ENCODE measurements around the gene RAB40C.
A peak's percentile ranks its signal among the peaks of the same experiment; 100 is the strongest.

RAB40C gene

DNA sequence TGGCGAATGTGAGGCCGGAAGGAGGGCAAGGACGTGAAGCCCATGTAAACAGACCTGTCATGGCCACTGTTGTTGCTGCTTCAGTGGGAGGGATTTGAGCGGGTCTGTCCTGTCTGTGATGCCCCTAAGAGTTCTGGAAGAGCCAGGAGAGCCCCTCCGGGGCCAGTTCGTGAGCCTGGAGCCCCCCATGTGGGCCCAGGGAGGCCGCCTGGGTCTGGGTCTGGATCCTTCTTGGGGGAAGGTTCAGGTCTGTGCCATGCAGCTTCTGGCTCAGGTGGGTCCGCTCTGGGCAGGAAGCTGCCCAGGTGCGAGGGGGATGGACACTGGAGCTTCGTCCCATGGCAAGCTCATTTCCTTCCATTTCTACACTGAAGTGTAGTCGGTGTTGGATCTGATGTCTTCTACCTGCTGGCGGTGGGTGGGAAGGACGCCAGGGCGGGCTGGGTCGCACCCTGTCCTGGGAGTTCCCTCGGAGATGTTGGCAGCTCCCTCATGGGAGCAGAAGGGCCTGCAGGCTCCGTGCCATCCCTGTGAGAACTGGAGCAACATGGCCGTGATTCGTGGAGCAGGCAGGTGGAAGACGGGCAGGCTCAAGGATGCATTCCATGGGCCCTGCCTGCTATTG, 29.7 kb downstream of the RAB40C start:
- DNase-seq: no peak

DNA sequence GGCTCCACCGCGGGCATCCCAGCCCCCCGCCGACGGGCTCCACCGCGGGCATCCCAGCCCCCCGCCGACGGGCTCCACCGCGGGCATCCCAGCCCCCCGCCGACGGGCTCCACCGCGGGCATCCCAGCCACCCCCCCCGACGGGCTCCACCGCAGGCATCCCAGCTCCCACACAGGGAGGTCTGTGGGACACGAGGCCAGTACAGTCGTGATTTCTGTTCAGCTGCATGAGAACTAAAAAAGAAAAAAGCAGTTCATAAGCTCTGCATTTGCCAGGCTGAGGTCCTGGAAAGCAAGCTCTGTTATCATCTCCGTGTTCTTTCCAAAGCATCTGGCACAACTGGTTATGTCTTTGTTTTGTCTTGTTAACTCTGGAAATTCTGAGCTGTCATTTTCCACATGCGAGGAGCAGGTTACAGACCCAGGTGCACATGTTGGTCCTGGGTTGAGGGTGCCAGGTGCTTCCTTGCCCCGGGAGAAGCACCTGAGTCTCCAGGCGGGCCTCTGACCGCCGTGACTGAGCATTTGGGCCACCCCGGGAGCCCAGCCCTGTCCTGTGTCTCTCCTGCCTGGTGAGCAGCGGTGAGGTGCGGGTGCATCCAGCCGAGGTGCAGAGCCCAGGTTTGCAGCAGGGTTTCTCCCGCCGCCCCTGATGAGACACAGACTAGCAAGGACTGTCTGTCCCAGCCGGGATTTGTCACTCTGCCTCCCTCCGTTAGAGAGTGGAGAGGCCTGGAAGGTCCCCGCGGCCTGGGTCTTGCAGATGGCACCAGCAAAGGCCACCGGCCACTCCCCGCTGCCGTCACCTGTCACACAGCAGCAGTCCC, 31.0 kb downstream of the RAB40C start:
- no peak for DNase-seq

DNA sequence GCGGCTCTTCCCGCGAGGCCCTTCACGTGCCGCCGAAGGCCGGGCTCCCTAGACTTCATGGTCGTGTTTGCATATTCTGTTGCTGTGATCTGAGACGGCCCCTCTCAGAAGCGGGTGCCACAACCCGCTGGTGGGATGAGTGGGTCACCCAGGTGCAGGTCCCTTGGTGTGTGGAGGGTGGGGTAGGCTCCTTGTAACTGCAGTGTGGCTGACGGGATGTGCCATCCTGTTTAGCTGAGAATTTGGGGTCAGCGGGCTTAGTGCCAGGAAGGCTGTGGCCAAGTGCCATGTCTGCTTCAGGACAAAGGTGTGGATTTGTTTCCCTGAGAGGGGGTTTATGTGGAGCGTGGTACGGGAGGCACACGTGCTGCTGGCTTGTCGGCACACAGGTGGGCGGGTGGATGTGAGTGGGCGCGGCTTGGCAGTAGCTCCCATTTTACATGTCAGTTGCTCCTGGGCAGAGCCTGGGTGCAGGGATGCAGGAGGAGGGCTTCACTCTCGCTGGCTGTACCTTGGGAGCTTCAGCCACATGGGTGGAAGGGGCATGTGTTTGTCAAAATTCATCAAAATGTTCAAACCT, 31.8 kb downstream of the RAB40C start:
- DNase-seq: peak; percentile 46

DNA sequence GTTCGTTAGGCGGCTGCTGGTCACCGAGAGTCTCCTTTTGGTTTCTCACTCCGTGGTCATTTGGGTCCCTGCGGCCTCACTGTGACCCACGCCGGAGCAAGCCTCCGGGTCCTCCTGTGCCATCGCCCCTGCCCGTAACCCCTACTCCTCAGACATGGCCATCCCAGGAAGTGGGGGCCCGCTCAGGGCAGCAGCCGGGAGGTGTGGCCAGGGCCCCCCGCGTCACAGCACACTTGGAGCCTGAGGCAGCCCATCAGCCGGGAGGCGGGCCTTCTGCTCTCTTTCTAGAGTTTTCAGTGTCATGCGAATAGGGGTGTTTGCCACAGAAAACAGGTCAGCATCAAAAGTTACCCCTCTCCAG, 33.0 kb downstream of the RAB40C start:
- no peak for DNase-seq

DNA sequence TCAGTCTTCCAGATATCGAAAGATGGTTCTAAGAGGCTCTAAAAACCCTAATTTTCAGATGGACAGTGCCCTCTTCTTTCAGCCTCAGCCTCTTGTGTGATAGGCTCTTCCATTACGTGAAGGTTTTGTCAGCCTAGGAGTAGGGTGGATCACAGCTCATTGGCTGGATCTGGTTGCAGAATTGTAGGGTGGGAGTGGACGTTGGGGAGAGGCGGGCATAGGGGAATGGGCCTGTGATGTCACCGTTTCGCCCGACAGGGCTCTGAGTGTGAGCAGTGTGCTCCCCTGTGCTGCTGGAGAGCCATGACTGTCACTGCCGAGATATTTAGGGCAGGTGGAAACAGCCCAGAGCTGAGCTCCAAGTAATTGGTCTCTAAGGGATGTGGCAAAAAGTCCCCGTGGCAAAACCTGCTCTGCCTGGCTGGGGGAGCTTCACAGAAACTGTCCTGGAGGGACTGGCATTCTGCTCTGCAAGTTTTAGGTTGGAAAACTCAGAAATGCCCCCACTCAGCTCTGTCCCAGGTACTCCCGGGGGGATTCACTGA, 34.7 kb downstream of the RAB40C start:
- DNase-seq: no peak

DNA sequence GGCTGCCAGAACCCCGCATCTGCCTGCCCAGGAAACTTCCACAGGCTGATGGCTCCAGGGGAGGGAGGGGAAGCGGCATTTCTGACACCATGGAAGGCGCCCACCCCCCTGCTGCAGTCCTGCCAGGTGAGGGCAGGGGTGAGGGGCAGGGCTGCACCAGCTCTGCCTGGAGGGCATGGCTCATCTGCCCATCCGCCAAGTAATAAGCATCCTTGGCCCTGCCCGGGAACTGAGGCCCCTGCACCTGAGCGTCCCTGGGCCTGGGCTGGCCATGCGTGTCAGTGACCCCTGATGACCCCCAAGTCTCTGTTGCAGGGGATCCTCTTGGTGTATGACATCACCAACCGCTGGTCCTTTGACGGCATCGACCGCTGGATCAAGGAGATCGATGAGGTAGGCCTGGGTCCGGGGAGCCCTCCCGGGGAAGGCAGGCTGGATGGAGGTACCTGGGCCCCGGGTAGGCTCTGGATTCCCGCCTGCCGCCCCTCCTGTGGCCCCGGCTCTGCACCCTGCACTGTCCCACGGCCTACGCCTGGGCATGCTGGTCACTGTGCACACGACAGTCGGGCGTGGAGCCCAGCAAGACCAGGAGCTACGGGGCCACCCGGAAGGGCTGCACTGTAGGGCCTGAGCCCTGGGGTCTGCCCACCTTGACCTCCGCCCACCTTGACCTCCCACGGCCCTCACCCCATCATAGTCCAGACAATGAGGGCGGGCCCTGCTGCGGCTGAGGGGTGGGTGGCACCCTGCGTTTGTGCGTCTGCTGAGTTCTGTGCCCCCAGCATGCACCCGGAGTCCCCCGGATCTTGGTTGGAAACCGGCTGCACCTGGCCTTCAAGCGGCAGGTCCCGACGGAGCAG, 35.5 kb downstream of the RAB40C start:
- DNase-seq: no peak

DNA sequence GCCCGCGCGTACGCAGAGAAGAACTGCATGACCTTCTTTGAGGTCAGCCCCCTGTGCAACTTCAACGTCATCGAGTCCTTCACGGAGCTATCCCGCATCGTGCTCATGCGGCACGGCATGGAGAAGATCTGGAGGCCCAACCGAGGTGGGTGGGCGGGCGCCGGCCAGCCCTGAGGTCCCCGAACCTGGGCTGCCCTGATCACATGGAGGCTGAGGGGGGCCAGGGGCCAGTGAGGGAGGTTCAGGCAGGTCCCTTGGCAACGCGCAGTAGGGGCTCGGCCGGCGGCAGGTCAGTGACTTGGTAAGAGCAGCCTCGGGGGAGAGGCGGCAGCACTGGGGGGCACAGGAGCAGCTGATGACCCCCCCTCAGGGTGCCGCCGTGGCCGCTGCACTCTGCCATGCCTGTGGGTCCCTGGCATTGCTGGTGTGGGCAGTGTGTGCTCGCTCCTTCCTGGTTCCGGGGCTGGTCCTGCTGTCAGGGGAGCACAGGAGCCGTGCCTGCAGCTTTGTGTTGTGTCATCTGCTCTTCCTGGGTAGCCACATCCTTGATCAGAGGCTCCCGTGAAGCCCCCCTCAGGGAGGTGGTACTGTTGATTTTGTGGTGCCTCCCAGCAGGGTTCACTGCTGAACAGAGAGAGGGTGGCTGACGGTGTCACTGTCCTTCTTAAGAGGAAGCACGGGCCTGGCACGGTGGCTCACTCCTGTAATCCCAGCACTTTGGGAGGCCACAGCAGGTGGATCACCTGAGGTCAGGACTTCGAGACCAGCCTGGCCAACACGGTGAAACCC, 36.3 kb downstream of the RAB40C start:
- no peak for DNase-seq

DNA sequence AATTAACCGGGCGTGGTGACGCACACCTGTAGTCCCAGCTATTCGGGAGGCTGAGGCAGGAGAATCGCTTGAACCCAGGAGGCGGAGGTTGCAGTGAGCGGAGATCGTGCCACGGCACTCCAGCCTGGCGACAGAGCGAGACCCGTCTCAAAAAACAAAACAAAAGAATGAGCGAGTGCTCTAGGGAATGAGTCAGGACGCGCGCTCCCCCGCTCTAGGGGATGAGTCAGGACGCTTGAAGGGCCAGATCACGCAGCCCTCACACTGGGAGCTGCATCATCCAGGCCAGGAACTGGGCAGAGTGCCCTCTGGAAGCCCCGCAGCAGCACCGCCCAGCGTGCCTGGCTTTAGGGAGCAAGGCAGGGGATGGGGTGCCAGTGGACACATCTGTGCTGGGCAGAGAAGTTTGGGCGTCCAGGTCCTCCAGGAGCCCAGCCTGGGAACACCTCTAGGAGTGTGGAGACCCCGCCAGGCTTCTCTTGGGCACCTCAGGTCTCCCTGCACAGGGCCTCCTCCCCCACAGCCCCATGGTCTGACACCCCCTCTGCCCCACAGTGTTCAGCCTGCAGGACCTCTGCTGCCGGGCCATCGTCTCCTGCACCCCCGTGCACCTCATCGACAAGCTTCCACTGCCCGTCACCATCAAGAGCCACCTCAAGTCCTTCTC, 37.1 kb downstream of the RAB40C start:
- no peak for DNase-seq

DNA sequence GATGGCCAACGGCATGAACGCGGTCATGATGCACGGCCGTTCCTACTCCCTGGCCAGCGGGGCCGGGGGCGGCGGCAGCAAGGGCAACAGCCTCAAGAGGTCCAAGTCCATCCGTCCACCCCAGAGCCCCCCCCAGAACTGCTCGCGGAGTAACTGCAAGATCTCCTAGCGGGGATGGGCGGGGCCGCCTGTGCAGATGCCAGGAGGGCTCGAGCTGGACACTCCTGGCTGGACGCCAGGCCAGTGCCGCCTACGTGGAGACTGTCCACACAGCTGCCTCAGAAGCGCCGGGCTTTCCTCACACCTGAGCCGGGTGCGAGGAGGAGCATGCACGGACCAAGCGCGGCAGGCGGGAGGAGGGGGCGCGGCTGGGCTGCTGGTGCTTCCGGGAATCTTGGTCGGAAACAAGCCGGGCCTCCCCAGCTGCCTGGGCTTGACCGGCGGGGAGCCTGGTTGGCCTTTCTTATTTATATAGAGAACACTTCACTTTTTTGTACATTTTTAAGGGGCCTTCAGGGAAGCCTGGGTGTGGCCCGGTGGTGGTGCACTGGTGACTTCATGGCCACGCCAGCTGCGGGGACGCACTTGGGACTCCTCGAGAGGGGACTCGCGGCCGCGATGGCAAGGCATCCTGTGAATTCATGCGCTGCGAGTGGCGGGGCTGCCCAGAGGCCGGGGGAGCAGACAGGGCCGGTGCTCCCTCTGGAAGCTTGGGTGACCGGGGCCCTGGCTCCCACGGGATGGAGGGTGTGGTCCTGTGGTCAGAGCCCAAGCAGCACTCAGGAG, 37.8 kb downstream of the RAB40C start:
- no peak for DNase-seq

DNA sequence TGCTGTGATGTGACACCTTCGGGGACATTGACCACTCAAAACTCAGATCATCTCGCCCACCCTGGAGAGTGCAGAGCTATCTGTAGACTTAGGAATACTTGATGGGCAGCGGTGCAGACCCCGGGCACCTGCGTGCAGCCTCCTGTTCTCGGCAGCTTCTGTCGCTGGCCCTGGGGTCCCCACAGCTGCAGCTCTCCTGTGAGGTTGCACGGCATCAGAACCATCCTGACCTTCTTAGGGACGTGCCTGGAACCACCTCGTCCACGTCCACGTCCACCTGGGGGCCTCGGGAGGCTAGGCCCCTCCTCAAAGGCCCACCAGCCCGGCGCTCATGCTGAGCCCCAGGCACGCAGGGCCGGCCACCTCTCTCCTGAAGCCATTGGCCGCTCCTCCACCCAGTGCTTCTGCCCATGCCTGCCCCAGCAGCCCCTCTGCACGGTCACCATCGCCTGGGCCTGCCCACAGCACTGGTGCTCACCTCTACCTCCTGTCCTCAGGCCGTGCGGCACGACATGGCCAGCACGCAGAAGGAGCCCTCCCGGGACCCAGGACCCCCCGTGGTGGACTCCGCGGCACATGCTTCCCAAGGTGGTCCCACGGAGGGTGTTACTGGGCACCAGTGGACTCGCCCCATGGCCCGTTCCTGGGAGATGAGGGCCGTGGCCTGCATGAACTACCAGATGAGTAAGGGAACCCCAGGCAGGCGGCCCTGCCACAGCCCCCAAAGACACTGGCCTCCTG, 38.6 kb downstream of the RAB40C start:
- no peak for DNase-seq

DNA sequence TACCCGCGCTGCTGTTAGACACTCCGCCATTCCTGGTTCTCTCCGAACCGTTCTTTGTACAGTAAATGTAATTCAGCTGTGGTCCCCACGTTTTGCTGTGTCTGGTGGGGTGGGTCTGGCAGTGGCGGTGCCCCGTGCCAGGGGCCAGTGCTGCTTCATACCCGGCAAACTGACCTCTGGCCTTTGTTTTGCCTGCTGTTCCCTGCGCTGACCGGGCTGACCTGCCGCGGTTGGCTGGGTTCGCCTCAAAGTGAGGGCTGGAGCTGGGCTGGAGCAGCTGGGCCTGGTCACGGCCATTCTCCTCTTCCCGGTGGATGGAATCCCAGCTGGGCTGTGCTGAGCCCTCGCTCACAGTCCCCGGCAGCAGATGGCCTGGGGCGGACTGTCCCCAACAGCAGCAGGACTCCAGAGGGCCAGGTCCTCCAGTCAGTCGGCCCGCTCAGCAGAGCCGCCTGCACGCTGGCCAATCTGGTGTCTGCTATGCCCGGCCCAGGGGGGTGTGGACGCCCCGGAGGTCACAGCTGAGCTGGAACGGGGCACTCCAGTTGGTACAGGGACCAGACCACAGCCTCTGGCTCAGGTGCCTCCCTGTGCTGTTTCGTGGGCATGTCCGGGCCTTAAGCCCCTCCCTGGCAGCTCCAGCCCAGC, 39.4 kb downstream of the RAB40C start:
- no peak for DNase-seq

DNA sequence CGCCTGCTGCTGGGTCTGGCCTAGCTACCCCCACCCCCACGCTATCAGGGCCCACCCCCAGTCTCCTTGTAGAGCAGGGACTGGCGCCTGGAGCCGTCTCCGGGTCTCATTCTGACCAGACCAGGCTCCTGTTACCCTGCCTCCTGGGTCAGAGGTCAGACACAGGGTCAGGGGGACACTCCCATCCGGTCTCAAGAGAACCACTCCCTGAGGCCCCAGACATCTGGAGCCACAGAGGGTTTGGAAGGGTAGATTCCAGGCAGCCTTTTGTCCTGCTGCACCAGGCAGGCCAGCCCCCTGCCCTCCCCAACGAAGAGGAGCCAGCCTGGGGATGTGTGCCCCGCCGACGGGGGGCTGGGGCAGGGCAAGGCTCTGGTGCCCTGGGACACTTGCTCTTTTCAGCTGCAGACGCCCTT, 40.0 kb downstream of the RAB40C start:
- no peak for DNase-seq

DNA sequence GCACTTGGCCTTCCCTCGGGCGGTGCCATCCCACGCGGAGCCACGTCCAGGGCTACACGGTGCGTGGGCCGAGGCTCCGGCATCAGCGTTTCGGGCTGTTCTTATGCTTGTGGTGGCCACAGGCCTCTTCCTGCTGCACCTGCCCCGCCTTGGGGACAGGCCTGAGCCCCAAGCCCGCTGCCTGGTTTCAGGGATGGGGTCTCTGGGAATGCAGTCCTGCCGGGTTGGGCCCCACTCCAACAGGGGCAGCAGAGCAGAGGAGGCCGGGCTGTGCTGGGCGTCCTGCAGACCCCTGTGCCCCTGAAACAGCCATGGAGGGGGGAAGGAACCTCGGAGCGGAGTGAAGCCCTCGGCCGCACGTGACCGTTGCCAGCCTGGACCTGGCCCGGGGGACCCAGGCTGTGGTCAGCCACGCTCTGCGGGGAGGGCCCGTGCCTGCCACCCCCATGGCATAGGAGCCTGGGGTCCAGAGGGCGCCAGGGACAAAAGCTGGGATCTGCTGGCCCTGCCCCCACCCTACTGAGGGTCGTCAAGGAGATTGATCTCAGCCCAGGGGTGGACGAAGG, 40.5 kb downstream of the RAB40C start:
- no peak for DNase-seq

DNA sequence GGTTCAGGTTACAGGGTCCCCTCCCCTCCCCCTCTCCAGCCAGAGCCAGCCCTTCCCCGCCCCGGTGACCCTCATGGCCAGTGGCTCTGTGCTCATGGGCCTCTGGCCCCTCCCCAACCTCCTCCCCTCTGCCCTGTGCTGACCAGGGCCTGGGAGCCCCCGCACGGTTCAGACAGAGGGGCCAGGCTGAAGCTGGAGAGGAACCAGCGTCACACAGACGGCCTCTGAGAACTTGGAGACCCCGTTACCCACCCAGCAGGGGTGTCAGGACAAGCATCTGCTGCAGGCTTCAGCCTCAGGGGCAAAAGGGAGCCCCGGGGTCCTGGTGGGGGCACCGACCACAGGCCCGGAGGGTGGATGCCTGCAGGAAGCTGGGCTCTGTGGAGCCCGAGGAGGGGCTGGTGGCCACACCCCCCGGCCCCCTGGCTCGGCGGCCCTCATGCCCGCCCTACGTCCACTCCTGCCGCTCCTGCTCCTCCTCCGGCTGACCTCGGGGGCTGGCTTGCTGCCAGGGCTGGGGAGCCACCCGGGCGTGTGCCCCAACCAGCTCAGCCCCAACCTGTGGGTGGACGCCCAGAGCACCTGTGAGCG, 41.0 kb downstream of the RAB40C start, which contains the start of gene WFIKKN1:
Gene WFIKKN1, plus strand, starts transcription at position 171 of the 591 bp plus-strand sequence. Its CDS starts 269 bp downstream, at position 440.
- DNase-seq: no peak

DNA sequence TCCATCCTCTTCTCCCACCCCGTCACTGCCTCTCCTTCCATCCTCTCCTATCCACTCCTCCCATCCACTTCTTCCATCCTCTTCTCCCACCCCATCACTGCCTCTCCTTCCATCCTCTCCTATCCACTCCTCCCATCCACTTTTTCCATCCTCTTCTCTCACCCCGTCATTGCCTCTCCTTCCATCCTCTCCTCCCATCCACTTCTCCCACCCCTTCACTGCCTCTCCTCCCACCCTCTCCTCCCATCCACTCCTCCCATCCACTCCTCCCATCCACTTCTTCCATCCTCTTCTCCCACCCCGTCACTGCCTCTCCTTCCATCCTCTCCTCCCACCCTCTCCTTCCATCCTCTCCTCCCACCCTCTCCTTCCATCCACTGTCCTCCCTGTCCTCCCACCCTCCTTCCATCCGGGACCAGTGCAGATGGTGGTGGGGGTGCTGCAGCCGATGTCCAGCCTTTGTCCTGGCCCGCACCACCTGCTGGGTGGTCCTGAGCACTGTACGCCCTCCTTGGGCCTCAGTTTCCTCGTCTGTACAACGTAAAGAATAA, 42.0 kb downstream of the RAB40C start:
- DNase-seq: no peak

DNA sequence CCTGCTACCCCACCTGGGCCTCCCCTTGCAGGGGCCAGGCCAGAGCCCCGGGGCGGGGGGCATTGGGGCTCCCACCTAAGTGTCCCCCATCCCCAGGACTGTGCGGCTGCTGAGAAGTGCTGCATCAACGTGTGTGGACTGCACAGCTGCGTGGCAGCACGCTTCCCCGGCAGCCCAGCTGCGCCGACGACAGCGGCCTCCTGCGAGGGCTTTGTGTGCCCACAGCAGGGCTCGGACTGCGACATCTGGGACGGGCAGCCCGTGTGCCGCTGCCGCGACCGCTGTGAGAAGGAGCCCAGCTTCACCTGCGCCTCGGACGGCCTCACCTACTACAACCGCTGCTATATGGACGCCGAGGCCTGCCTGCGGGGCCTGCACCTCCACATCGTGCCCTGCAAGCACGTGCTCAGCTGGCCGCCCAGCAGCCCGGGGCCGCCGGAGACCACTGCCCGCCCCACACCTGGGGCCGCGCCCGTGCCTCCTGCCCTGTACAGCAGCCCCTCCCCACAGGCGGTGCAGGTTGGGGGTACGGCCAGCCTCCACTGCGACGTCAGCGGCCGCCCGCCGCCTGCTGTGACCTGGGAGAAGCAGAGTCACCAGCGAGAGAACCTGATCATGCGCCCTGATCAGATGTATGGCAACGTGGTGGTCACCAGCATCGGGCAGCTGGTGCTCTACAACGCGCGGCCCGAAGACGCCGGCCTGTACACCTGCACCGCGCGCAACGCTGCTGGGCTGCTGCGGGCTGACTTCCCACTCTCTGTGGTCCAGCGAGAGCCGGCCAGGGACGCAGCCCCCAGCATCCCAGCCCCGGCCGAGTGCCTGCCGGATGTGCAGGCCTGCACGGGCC, 42.8 kb downstream of the RAB40C start:
- no peak for DNase-seq

DNA sequence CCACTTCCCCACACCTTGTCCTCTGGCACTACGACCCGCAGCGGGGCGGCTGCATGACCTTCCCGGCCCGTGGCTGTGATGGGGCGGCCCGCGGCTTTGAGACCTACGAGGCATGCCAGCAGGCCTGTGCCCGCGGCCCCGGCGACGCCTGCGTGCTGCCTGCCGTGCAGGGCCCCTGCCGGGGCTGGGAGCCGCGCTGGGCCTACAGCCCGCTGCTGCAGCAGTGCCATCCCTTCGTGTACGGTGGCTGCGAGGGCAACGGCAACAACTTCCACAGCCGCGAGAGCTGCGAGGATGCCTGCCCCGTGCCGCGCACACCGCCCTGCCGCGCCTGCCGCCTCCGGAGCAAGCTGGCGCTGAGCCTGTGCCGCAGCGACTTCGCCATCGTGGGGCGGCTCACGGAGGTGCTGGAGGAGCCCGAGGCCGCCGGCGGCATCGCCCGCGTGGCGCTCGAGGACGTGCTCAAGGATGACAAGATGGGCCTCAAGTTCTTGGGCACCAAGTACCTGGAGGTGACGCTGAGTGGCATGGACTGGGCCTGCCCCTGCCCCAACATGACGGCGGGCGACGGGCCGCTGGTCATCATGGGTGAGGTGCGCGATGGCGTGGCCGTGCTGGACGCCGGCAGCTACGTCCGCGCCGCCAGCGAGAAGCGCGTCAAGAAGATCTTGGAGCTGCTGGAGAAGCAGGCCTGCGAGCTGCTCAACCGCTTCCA, 43.6 kb downstream of the RAB40C start:
- no peak for DNase-seq

All from NCI-H1105 treated with DMSO at 0.1 percent for 48 hours (cell line).